Measurements from ENCODE around the gene USP44. TPM values are rescaled to one million over a fixed set of nuclear protein-coding genes. Genes with fewer than 3 reads are reported as not detected.

The USP44 gene
- total and polyA plus RNA-seq, 2 of the 8 experiments (the other 6 are each of a cell fraction or from before 2014, with no cell fraction given): 129 to 197 TPM

GRCh38 chr12:95494888-95495287 lies 56.4 kb downstream of the USP44 start:
- CTCF ChIA-PET (ENCODE audit: partially characterized antibody): no interaction called here
- no peak overlapping the region for H3K9ac ChIP-seq (replicated peaks in 1 of 4; ENCODE audit: extremely low read depth in 1 of 4, low read depth in 3 of 4, low read length in 3 of 4)

More at GRCh38 chr12:95494888-95495287, 56.4 kb downstream of the USP44 start:
- no peak overlapping the region for H2AFZ ChIP-seq (ENCODE audit: low read length)
- H3K4me3 ChIP-seq (ENCODE audit: extremely low read depth in 1 of 4, insufficient read depth in 2 of 4, low read depth in 3 of 4, low read length in 4 of 4): no peak overlapping the region
- no peak for FAIRE-seq
- peaks cover 0 to 26% of the 10 kb centered on the region in 2 experiments; a peak in 2 of 4 replicates for H3K79me2 ChIP-seq (ENCODE audit: control insufficient read depth in 1 of 2, insufficient read depth in 2 of 2, low read length in 2 of 2)
- H4K91ac ChIP-seq (replicated peaks; ENCODE audit: insufficient read length, low read length): no peak overlapping the region
- H2BK15ac ChIP-seq (ENCODE audit: low read length): no peak overlapping the region
- H3K18ac ChIP-seq (ENCODE audit: extremely low read depth, low read length): no peak overlapping the region
- peaks cover 3 to 4% of the 10 kb centered on the region in 2 experiments for H4K20me1 ChIP-seq (replicated peaks in 1 of 2; ENCODE audit: control insufficient read depth in 1 of 2, insufficient read depth in 2 of 2, low read length in 2 of 2)
- no peaks in the 10 kb centered on the region for H3K9me3 ChIP-seq (ENCODE audit: insufficient read depth in 2 of 2, low read depth in 1 of 2, low read length in 1 of 2)
- no peaks in the 10 kb centered on the region; the same call in 1 of the 2 replicates for H3K23me2 ChIP-seq (ENCODE audit: low read depth, low read length)
- no peak overlapping the region for H3K14ac ChIP-seq (ENCODE audit: insufficient read length)
- no peak overlapping the region for H3K27ac ChIP-seq (ENCODE audit: low read depth, low read length)
- peaks cover 6 to 74% (median 33%) of the 10 kb centered on the region in 4 experiments for H3K36me3 ChIP-seq (ENCODE audit: control insufficient read depth in 2 of 4, insufficient read depth in 4 of 4, low read length in 3 of 4)
- no peak overlapping the region for H2BK12ac ChIP-seq (ENCODE audit: low read depth, low read length)
- no peak overlapping the region for H3K23ac ChIP-seq (ENCODE audit: insufficient read length)
- H4K8ac ChIP-seq (ENCODE audit: extremely low read depth, insufficient read depth, low read length): no peak overlapping the region
- no peak overlapping the region for H2AK5ac ChIP-seq (ENCODE audit: low read depth, low read length)
- no peak overlapping the region for H3K4ac ChIP-seq (replicated peaks; ENCODE audit: insufficient read length, low read depth, low read length)
- H2BK20ac ChIP-seq (ENCODE audit: low read length): no peak overlapping the region
- H2BK5ac ChIP-seq (ENCODE audit: low read depth, low read length): no peak overlapping the region
- H3K27me3 ChIP-seq (replicated peaks in 1 of 4; ENCODE audit: control insufficient read depth in 3 of 4, extremely low read depth in 1 of 4, insufficient read depth in 3 of 4, low read length in 3 of 4): no peaks in the 10 kb centered on the region
- no peak overlapping the region for H3K56ac ChIP-seq (replicated peaks; ENCODE audit: insufficient read length, low read depth, low read length)
- POLR2A ChIA-PET (ENCODE audit: partially characterized antibody): no interaction called here
- no peak for DNase-seq (ENCODE audit: low read depth in 1 of 2, low spot score in 2 of 2)
- peaks cover 2% of the 10 kb centered on the region for H3K79me1 ChIP-seq (ENCODE audit: low read depth, low read length)
- WGBS, 2 experiments (ENCODE audit: extremely low coverage in 1 of 2, insufficient coverage in 1 of 2, insufficient read length in 1 of 2, insufficient replicate concordance in 2 of 2, low coverage in 1 of 2, low lambda C conversion rate in 2 of 2, missing lambda C conversion rate in 1 of 2): 91% methylated on average over 2 of the region's 2 CpGs; no CpG with 5 or more reads in 1 of the 2 experiments
- TF ChIP-seq POLR2A (IDR thresholded peaks at IDR 0.05; ENCODE audit: control extremely low read depth in 1 of 2, low read depth in 2 of 2, low read length in 2 of 2) (no peak), BACH1 (IDR thresholded peaks at IDR 0.05; ENCODE audit: low read length) (no peak), CTCF (IDR thresholded peaks at IDR 0.05; ENCODE audit: control extremely low read depth in 1 of 3, insufficient read depth in 1 of 3, low read depth in 1 of 3, low read length in 3 of 3) (no peak)
- TF ChIP-seq, protein P1, sequence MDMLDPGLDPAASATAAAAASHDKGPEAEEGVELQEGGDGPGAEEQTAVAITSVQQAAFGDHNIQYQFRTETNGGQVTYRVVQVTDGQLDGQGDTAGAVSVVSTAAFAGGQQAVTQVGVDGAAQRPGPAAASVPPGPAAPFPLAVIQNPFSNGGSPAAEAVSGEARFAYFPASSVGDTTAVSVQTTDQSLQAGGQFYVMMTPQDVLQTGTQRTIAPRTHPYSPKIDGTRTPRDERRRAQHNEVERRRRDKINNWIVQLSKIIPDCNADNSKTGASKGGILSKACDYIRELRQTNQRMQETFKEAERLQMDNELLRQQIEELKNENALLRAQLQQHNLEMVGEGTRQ (IDR thresholded peaks at IDR 0.05; ENCODE audit: low read length): no peak
- no peak overlapping the region for H4K5ac ChIP-seq (ENCODE audit: insufficient read length, low read depth, low read length)
- H3K4me1 ChIP-seq (replicated peaks in 1 of 4; ENCODE audit: control insufficient read depth in 3 of 4, insufficient read depth in 4 of 4, low read length in 3 of 4): no peaks in the 10 kb centered on the region
- H2BK120ac ChIP-seq (replicated peaks; ENCODE audit: low read depth, low read length): no peak overlapping the region
- H3K4me2 ChIP-seq (ENCODE audit: insufficient read depth in 1 of 2, low read depth in 2 of 2, low read length in 2 of 2): no peak overlapping the region
